Panc1 (cell line): ENCODE measurements around the gene EAPP. TPM values are rescaled to one million over a fixed set of nuclear protein-coding genes. Genes with fewer than 3 reads are reported as not detected.

Source experiments
- ATAC-seq: fragments of 200-7000 bp; cut with Tn5 transposase; 2 replicates; pipeline ENCODE4 v1.9.1; 2020; ENCODE audit warnings: mild to moderate bottlenecking, moderate library complexity
- BruUV-seq: library from RNA; stranded (reverse); fragments of 400-500 nt; replicated peaks from 2 replicates; lab custom pipeline; 2021; lab: Mats Ljungman, UMichigan
- CTCF ChIA-PET: fragments of 300-600 bp; sonication (Branson Sonifier 250); formaldehyde crosslinking; loops from one replicate; lab custom pipeline; 2022; ENCODE audit warnings: antibody characterized with exemption; lab: Charles Lee
- POLR2A ChIA-PET: fragments of 300-600 bp; sonication (Branson Sonifier 250); formaldehyde crosslinking; loops from one replicate; lab custom pipeline; 2022; ENCODE audit warnings: antibody characterized with exemption; lab: Charles Lee
- DNase-seq: peaks from one replicate; pipeline ENCODE4 v3.0.0-alpha.2; 2010; ENCODE audit warnings: low read depth, low spot score
- H3K27ac ChIP-seq: 2 replicates; pipeline ENCODE4 v1.5.1; 2011; ENCODE audit warnings: mild to moderate bottlenecking, low read length, inconsistent platforms
- H3K27me3 ChIP-seq: fragments of 200-500 bp; sonication (Bioruptor generic); 2 replicates; pipeline ENCODE4 v1.6.0; 2014; ENCODE audit warnings: low read length, inconsistent platforms; ENCODE audit not compliant: control insufficient read depth, insufficient read depth
- H3K36me3 ChIP-seq: fragments of 200-500 bp; sonication (Bioruptor generic); 2 replicates; pipeline ENCODE4 v1.5.1; 2014; ENCODE audit warnings: inconsistent platforms, mild to moderate bottlenecking, low read length, moderate library complexity; ENCODE audit not compliant: control insufficient read depth, insufficient read depth
- H3K4me1 ChIP-seq: 2 replicates; pipeline ENCODE4 v1.5.1; 2011; ENCODE audit warnings: inconsistent platforms, mild to moderate bottlenecking, low read length, moderate library complexity; ENCODE audit not compliant: control insufficient read depth, insufficient read depth
- H3K4me3 ChIP-seq, 2 experiments: 2 replicates each; pipeline ENCODE4 v1.5.1; 2011 to 2012; ENCODE audit warnings: low read depth in 2 of 2, low read length in 2 of 2, mild to moderate bottlenecking in 2 of 2, inconsistent platforms in 1 of 2, moderate library complexity in 1 of 2
- H3K9me3 ChIP-seq: fragments of 200-500 bp; sonication (Bioruptor generic); 2 replicates; pipeline ENCODE4 v1.5.1; 2014; ENCODE audit warnings: low read depth, mild to moderate bottlenecking, inconsistent platforms, low read length, moderate library complexity; ENCODE audit not compliant: control insufficient read depth, insufficient read depth
- CTCF ChIP-seq: fragments of 450-650 bp; IDR thresholded peaks from 2 replicates; pipeline ENCODE4 v1.5.1; 2017; ENCODE audit warnings: mild to moderate bottlenecking
- POLR2AphosphoS5 ChIP-seq: IDR thresholded peaks from 2 replicates; pipeline ENCODE4 v1.6.1; 2012; ENCODE audit warnings: mild to moderate bottlenecking, low read depth, low read length, moderate library complexity
- REST ChIP-seq, 2 experiments: IDR thresholded peaks; 2 replicates each; pipeline ENCODE4 v1.6.1; 2011 to 2012; ENCODE audit warnings: low read depth in 2 of 2, control low read depth in 1 of 2, low read length in 1 of 2, mild to moderate bottlenecking in 1 of 2, moderate library complexity in 1 of 2; ENCODE audit not compliant: insufficient read depth in 1 of 2
- SIN3A ChIP-seq: IDR thresholded peaks from 2 replicates; pipeline ENCODE4 v1.6.1; 2012; ENCODE audit warnings: low read depth, mild to moderate bottlenecking, low read length, moderate library complexity, borderline replicate concordance; ENCODE audit not compliant: insufficient read depth
- TCF7L2 ChIP-seq: IDR thresholded peaks from 2 replicates; pipeline ENCODE4 v1.6.1; 2011; ENCODE audit warnings: mild to moderate bottlenecking, low read depth, low read length, inconsistent platforms
- in situ Hi-C: cut with HindIII; loops from 2 replicates; pipeline ENCODE4 v1.10.0; 2016; ENCODE audit warnings: low sequenced_read_pairs, low pct_unique_long_range_greater_than_20kb
- intact Hi-C: fragments of 100-400 bp; cut with micrococcal nuclease; formaldehyde crosslinking; loops from one replicate; pipeline ENCODE4 v1.10.0; 2022; ENCODE audit not compliant: unreplicated experiment
- total RNA-seq: library from RNA; stranded (reverse); gene quantifications from one replicate; pipeline ENCODE4 v1.2.1, GENCODE V29; 2021; ENCODE audit not compliant: unreplicated experiment

Gene EAPP
- total RNA-seq, 1 experiment from 2014 or later = 16.6 TPM

GRCh38 chr14:34472706-34473279 is 66.7 kb downstream of the EAPP start:
- Histone ChIP-seq H3K27me3 (no peaks in the 10 kb centered on the region), H3K36me3 (no peaks in the 10 kb centered on the region), H3K4me3 (no peak overlapping the region), H3K9me3 (no peaks in the 10 kb centered on the region), H3K4me1 (no peaks in the 10 kb centered on the region), H3K27ac (no peak overlapping the region)
- ChIA-PET POLR2A (no interaction called here), CTCF (no interaction called here)
- in situ Hi-C loops = no loop called here
- ATAC-seq = no peak
- TF ChIP-seq TCF7L2 = no peak
- no peak for TF ChIP-seq POLR2AphosphoS5
- no peak for TF ChIP-seq SIN3A
- no peak for TF ChIP-seq REST (IDR thresholded peaks at IDR 0.05; ENCODE audit: insufficient read depth in 1 of 2, low read depth in 2 of 2, low read length in 1 of 2)
- TF ChIP-seq CTCF = no peak
- intact Hi-C loops = no loop called here
- DNase-seq = no peak
- BruUV-seq = no TSS peak

DNA sequence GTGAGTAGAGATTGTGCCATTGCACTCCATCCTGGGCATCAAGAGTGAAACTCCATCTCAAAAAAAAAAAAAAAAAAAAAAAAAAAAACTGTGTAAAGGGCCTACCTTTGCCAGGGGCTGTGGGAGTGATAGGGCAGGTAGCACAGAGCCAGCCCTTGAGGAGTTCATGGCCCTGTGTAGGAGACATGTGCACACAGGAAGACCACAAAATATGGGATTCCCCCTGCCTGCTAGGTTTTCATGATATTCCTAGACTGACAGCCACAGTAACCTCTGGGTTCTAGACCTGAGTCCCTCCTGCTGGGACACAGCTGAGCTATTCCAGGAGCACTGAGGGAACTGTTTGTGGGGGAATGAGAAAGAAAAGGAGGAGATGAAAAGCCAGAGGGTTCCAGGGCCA is 69.2 kb downstream of the EAPP start:
- DNase-seq = no peak
- H3K9me3 ChIP-seq = no peaks in the 10 kb centered on the region
- no peaks in the 10 kb centered on the region for H3K36me3 ChIP-seq
- intact Hi-C loops (no loop called here), in situ Hi-C loops (no loop called here)
- H3K4me3 ChIP-seq = no peak overlapping the region
- no peaks in the 10 kb centered on the region for H3K4me1 ChIP-seq
- POLR2A ChIA-PET = no interaction called here
- ATAC-seq = no peak
- no peak overlapping the region for H3K27ac ChIP-seq
- CTCF ChIA-PET = no interaction called here
- TF ChIP-seq SIN3A = no peak
- TF ChIP-seq CTCF = no peak
- TF ChIP-seq TCF7L2 = no peak
- TF ChIP-seq REST (IDR thresholded peaks at IDR 0.05; ENCODE audit: insufficient read depth in 1 of 2, low read depth in 2 of 2, low read length in 1 of 2) = no peak
- TF ChIP-seq POLR2AphosphoS5 = no peak
- BruUV-seq = no TSS peak
- no peaks in the 10 kb centered on the region for H3K27me3 ChIP-seq
